ENCODE measurements around the gene ARL6IP6.

ARL6IP6 gene

GRCh38 chr2:152686321-152686720 lies 32.1 kb upstream of the ARL6IP6 start:
- Histone ChIP-seq H3F3A (ENCODE audit: low read depth) (no peaks in the 10 kb centered on the region), H3K79me2 (ENCODE audit: insufficient read depth, low read length) (peaks cover 60% of the 10 kb centered on the region), H3K4me3 (ENCODE audit: low read length, poor library complexity, severe bottlenecking) (no peak overlapping the region), H3K27me3 (ENCODE audit: insufficient read depth, low read length, poor library complexity, severe bottlenecking) (no peaks in the 10 kb centered on the region), H3K9ac (ENCODE audit: low read depth, low read length, poor library complexity, severe bottlenecking) (no peak overlapping the region), H3K9me3 (ENCODE audit: insufficient read depth, low read depth, low read length) (no peaks in the 10 kb centered on the region), H3K4me1 (ENCODE audit: insufficient read depth, low read length, poor library complexity, severe bottlenecking) (no peaks in the 10 kb centered on the region), H3K9me2 (replicated peaks; ENCODE audit: low read depth, low read length) (no peaks in the 10 kb centered on the region), H2AFZ (ENCODE audit: low read length) (no peak overlapping the region), H3K4me2 (ENCODE audit: low read depth, low read length, poor library complexity, severe bottlenecking) (no peak overlapping the region), H3K36me3 (ENCODE audit: insufficient read depth, low read length) (peaks cover 43% of the 10 kb centered on the region), H4K20me1 (ENCODE audit: insufficient read depth, low read length, poor library complexity, severe bottlenecking) (peaks cover 55% of the 10 kb centered on the region)
- TF ChIP-seq EZH2phosphoT487 (IDR thresholded peaks at IDR 0.05; ENCODE audit: borderline replicate concordance), result no peak
- TF ChIP-seq CTCF (conservative IDR thresholded peaks at IDR 0.05; ENCODE audit: low read length), result no peak

- H4K20me1 ChIP-seq (ENCODE audit: insufficient read depth, low read length, poor library complexity, severe bottlenecking), result peaks cover 52% of the 10 kb centered on the region
- peaks cover 45% of the 10 kb centered on the region for H3K79me2 ChIP-seq (ENCODE audit: insufficient read depth, low read length)
- H2AFZ ChIP-seq (ENCODE audit: low read length), result no peak overlapping the region
- H3F3A ChIP-seq (ENCODE audit: low read depth), result no peaks in the 10 kb centered on the region
- H3K4me3 ChIP-seq (ENCODE audit: low read length, poor library complexity, severe bottlenecking), result no peak overlapping the region
- H3K9me3 ChIP-seq (ENCODE audit: insufficient read depth, low read depth, low read length), result no peaks in the 10 kb centered on the region
- no peak overlapping the region for H3K9ac ChIP-seq (ENCODE audit: low read depth, low read length, poor library complexity, severe bottlenecking)
- H3K9me2 ChIP-seq (replicated peaks; ENCODE audit: low read depth, low read length), result no peaks in the 10 kb centered on the region
- no peaks in the 10 kb centered on the region for H3K27me3 ChIP-seq (ENCODE audit: insufficient read depth, low read length, poor library complexity, severe bottlenecking)
- peaks cover 49% of the 10 kb centered on the region for H3K36me3 ChIP-seq (ENCODE audit: insufficient read depth, low read length)
- no peak overlapping the region for H3K4me2 ChIP-seq (ENCODE audit: low read depth, low read length, poor library complexity, severe bottlenecking)
- TF ChIP-seq CTCF (conservative IDR thresholded peaks at IDR 0.05; ENCODE audit: low read length) (no peak), EZH2phosphoT487 (IDR thresholded peaks at IDR 0.05; ENCODE audit: borderline replicate concordance) (no peak)
- H3K4me1 ChIP-seq (ENCODE audit: insufficient read depth, low read length, poor library complexity, severe bottlenecking), result no peaks in the 10 kb centered on the region
These were observed 25.4 kb upstream of the ARL6IP6 start for GRCh38 chr2:152693033-152693432.

DNA sequence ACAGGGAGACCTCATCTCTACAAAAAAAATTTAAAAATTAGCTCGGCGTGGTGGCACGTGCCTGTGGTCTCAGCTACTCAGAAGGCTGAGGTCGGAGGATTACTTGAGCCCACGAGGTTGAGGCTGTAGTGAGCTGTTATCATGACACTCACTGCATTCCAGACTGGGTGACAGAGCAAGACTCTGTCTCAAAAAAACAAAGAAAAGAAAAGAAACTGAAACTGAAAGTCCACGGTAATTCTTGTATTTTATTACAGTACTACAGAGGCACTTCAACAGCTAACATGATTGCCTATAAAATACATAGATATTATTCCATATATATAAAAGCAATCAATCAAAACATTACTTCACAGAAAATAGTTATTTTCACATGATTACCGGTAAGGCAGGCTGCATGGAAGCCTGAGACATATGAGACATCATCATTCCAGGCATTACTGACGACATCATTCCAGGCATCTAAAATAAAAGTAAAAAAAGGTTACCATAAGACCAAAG lies 24.2 kb upstream of the ARL6IP6 start:
- H3K79me2 ChIP-seq (ENCODE audit: insufficient read depth, low read length), result peaks cover 57% of the 10 kb centered on the region

More for the DNA sequence above, 24.2 kb upstream of the ARL6IP6 start:
- no peaks in the 10 kb centered on the region for H3K9me3 ChIP-seq (ENCODE audit: insufficient read depth, low read depth, low read length)
- H2AFZ ChIP-seq (ENCODE audit: low read length), result no peak overlapping the region
- no peaks in the 10 kb centered on the region for H3F3A ChIP-seq (ENCODE audit: low read depth)
- H3K4me1 ChIP-seq (ENCODE audit: insufficient read depth, low read length, poor library complexity, severe bottlenecking), result no peaks in the 10 kb centered on the region
- peaks cover 59% of the 10 kb centered on the region for H4K20me1 ChIP-seq (ENCODE audit: insufficient read depth, low read length, poor library complexity, severe bottlenecking)
- H3K4me2 ChIP-seq (ENCODE audit: low read depth, low read length, poor library complexity, severe bottlenecking), result no peak overlapping the region
- no peak overlapping the region for H3K4me3 ChIP-seq (ENCODE audit: low read length, poor library complexity, severe bottlenecking)
- H3K9ac ChIP-seq (ENCODE audit: low read depth, low read length, poor library complexity, severe bottlenecking), result no peak overlapping the region
- no peaks in the 10 kb centered on the region for H3K9me2 ChIP-seq (replicated peaks; ENCODE audit: low read depth, low read length)
- peaks cover 38% of the 10 kb centered on the region for H3K36me3 ChIP-seq (ENCODE audit: insufficient read depth, low read length)
- H3K27me3 ChIP-seq (ENCODE audit: insufficient read depth, low read length, poor library complexity, severe bottlenecking), result no peaks in the 10 kb centered on the region
- no peak for TF ChIP-seq EZH2phosphoT487 (IDR thresholded peaks at IDR 0.05; ENCODE audit: borderline replicate concordance)
- no peak for TF ChIP-seq CTCF (conservative IDR thresholded peaks at IDR 0.05; ENCODE audit: low read length)
